Measurements from ENCODE around the gene CDCP1.
"Not testable (repeated sequence)": the region's sequence is repeated elsewhere in the genome, so short reads cannot be mapped to it uniquely, and the experiment has no call there.

CDCP1 gene

DNA sequence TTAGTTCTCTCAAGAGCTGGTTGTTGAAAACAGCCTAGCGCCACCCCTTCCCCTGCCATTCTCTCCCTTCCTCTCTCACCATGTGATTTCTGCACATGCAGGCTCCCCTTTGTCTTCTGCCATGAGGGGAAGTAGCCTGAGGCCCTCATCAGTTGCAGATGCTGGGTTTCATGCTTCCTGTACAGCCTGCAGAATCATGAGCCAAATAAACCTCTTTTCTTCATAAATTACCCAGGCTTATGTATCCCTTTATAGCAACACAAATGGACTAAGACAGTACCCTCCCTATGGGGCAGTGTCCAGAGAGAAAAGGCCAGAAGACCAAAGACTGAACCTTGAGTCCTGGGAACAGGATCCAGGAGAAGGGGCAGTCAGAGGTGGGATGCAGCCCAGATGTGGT lies 65.4 kb downstream of the CDCP1 start:
- no peak for DNase-seq

DNA sequence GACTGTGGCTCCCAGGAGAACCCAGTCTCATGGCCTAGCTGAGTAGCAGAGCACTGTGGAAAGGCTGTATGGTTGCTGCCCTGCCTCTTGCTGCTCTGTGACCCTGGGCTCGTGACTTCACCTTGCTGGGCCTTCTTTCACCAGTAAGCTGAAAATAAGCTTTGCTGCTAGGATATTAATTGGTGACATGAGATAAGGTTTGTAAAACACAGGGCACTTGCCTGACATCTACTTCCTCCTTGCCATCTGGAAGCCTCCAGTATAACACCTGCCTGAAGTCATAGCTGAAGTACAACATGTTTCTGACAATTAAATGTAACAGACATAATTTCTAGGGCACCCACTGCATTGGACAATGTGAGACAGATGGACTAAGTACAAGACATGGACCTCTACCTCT lies 66.5 kb downstream of the CDCP1 start:
- no peak for DNase-seq

DNA sequence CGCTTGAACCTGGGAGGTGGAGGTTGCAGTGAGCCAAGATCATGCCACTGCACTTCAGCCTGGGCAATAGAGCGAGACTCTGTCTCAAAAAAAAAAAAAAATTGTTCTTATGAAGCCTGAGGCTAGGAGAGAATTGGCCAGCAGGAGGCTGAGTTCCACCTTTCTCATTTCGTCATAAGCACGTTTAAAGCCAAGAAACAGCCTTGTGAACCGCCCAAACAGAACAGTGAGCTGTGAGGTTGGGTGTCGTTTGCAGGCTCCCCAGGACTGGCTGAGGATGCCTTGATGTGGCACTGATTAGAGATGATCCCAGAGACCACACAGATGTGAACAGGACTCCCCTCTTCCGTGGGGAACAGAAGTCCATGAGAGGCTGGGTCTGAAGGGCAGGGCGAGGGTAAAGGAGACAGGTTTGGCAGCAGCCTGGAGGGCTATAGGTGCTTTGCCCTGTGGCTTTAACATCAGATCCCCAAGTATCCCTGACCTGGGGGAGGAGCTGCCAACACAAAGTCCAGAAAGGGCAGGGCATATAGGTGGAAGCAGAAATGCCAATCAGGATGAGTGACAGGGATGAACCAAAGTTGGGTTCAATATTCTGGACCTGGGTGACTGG lies 67.2 kb downstream of the CDCP1 start:
- no peak for DNase-seq

GRCh38 chr3:45078256-45078655 lies 67.9 kb downstream of the CDCP1 start:
- not testable (repeated sequence) for DNase-seq

DNA sequence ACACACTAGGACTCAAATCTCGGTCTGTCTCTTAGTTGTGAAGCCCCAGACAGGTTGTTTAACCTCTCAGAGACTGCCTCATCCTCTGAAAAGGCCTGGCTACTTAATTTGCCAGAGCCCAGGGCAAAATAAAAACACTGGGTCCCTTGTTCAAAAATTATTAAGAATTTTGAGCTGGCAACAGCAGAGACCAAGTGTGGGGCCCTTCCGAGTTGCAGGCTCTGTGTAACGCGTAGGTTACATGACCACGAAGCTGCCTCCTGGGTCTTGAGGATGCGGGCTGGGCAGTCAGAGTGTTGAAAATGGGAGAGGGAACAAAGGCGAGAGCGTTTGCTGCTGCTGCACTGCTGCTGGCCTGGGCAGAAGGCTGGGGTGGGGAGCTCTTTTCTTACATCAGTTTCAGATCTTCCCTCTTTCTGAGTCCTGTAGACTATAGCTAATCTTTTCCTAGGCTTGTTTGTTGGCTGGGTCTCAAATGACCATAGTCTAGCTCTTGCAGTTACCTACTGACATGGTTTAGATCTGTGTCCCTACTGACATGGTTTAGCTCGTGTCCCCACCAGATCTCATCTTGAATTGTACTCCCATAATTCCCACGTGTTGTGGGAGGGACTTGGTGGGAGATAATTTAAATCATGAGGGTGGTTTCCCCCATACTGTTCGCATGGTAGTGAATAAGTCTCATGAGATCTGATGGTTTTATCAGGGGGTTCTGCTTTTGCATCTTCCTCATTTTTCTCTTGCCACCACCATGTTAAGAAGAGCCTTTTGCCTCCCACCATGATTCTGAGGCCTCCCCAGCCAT lies 70.2 kb downstream of the CDCP1 start:
- no peak for DNase-seq

GRCh38 chr3:45071075-45071474 lies 75.1 kb downstream of the CDCP1 start:
- no peak for DNase-seq

DNA sequence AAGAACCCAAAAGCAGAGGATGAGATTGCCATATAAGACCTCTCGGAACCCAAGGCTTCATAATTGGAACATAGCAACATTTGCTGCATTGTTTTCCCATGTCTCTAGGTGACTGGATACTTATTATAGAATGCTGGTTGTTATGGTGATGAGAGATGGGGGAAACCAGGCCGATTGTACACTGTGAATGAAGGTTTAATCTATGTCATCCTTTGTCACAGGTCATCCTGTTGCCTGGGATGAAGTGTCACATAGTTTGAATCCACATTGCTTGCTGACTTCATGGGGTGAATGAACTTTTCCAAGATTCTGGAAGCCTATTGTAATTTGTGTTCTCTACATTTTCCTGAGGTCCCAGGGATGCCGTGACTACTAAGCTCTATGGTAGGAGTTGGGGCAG lies 78.2 kb downstream of the CDCP1 start:
- no peak for DNase-seq

- DNase-seq: no peak
Observed at GRCh38 chr3:45067486-45067885, 78.7 kb downstream of the CDCP1 start.

GRCh38 chr3:45066109-45066801 lies 79.9 kb downstream of the CDCP1 start:
- no peak for DNase-seq

DNA sequence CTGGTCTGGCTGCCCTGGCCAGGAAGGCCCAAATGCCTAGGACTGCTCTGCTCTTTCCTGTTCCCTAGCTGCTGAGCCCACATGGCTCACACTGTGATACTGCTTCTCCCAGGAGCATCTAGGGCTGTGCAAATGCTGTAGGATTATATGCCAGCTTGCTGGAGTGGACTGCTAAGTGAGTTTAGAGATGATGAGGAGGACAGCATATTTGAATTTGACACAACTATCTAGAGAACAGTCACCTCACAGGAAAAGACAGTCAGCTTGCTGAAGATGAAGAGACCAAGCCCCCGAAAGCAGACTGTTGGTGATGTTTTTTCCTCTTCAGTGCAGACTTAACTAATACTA lies 80.8 kb downstream of the CDCP1 start:
- DNase-seq: no peak

DNA sequence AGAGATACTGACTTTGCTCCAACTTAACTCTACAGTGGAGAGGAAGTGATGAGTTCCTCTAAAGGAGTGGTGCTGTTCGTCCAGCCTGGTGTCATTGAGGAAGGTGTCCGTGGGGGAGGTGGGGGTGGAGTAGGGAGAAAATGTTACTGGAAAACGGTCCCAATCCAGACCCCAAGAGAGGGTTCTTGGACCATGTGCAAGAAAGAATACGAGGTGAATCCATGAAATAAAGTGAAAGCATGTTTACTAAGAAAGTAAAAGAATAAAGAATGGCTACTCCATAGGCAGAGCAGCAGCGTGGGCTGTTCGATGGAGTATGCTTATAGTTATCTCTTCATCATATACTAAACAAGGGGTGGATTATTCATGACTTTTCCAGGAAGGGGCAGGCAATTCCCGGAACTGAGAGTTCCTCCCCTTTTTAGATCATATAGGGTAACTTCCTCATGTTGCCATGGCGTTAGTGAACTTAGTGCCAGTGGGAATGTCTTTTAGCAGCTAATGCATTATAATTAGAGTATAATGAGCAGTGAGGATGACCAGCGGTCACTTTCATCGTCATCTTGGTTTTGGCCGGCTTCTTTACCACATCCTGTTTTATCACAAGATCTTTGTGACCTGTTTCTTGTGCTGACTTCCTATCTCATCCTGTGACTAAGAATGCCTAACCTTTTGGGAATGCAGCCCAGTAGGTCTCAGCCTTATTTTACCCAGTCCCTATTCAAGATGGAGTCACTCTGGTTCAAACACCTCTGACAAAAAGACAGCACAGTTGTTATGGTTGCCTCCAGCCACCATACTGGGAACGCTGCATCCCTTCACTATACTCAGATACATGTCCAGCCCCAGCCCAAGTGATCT lies 81.4 kb downstream of the CDCP1 start:
- DNase-seq: no peak

DNA sequence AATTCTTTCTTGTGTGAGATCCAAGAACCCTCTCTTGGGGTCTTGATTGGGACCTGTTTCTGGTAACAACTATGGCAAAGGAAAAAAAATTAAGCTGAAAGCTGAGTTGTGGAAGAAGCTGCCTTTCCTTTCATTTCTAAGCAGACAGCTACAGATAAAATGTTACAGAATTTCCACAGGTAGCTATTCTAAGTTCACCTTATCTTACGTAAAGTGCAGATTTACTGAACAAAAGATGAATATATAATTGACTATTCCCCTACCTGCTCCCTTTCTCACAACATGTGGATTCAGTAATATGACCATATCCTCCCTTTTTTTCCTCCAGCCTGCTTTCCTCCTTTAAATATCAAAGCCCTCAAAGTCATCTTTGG lies 83.5 kb downstream of the CDCP1 start:
- no peak for DNase-seq

DNA sequence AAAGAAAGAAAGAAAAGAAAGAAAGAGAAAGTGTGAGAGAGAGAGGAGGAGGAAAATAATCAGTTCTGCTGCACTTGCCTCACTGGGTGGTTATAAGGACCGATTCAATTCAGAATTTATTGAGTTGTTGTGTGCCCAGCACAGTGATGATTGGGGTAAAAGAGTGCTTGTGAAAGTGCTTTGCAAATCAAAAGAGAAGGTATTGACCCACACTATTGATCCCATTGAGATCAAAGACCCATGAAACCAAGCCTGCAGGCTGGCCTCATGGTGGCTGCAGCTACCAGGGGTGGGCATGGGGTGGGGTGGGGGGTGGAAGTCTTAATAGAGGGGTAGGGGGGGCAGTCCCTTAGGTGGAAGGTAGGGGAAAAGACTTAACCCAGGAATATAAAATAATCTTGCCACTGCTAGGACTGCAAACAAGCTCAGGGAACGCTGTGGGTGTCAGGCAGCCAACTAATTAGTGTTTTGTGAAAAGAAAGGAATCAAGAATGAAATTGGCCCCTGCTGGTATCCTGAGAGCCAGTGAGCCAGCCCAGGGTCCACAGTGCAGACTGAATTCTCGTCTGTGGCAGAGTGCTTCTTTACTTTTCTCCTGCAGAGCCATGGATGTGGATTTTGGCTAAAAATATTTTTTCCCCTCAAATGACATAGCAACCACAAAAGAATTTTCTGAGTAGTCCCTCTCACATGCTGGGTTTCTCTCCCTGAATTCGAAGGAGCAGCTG lies 85.8 kb downstream of the CDCP1 start:
- no peak for DNase-seq

DNA sequence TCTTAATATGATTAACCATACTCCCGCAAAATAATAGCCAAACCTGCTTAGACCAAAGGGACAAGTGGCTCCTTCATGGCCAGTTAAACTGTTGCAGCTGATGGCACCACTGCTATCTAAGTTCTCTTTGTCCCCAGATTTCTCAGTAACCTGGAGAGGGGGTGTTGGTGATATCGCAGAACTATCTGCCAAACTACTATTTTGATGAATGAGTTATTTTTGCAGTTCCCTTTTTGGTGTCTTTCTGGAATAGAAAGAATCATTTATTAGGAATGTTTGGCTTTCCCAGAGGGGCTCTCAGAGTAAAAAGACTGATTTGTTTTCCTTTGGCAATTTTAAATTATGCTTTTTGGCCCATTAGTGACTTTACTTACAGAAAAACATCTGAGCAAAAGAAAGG lies 87.0 kb downstream of the CDCP1 start:
- no peak for DNase-seq

- no peak for DNase-seq
Observed at GRCh38 chr3:45057557-45057956, 88.6 kb downstream of the CDCP1 start.

GRCh38 chr3:45056608-45057301 lies 89.4 kb downstream of the CDCP1 start:
- DNase-seq: no peak

- DNase-seq: no peak
Observed at GRCh38 chr3:45055411-45056143, 90.6 kb downstream of the CDCP1 start.

GRCh38 chr3:45055032-45055410 lies 91.2 kb downstream of the CDCP1 start:
- DNase-seq: no peak

GRCh38 chr3:45054196-45054857 lies 91.9 kb downstream of the CDCP1 start:
- DNase-seq: no peak

DNA sequence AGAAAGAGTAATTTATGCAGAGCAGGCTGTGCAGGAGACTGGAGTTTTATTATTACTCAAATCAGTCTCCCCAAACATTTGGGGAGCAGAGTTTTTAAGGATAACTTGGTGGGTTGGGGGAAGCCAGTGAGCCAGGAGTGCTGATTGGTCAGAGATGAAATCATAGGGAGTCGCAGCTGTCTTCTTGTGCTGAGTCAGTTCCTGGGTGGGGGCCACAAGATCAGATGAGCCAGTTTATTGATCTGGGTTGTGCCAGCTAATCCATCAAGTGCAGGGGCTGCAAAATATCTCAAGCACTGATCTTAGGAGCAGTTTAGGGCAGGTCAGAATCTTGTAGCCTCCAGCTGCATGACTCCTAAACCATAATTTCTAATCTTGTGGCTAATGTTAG lies 92.4 kb downstream of the CDCP1 start:
- DNase-seq: not testable (repeated sequence)

- DNase-seq: no peak
Observed at GRCh38 chr3:45051685-45052084, 94.5 kb downstream of the CDCP1 start.

Data from cortex of kidney (tissue), 1 donor.